Inferior parietal cortex (tissue), 1 donor: ENCODE data around the gene CD300LF.
A peak's percentile ranks its signal among the peaks of the same experiment; 100 is the strongest.

Experiments used
- DNase-seq: peaks from one replicate; pipeline ENCODE4 v3.0.0-alpha.2; 2016; ENCODE audit errors: extremely low spot score

CD300LF gene

DNA sequence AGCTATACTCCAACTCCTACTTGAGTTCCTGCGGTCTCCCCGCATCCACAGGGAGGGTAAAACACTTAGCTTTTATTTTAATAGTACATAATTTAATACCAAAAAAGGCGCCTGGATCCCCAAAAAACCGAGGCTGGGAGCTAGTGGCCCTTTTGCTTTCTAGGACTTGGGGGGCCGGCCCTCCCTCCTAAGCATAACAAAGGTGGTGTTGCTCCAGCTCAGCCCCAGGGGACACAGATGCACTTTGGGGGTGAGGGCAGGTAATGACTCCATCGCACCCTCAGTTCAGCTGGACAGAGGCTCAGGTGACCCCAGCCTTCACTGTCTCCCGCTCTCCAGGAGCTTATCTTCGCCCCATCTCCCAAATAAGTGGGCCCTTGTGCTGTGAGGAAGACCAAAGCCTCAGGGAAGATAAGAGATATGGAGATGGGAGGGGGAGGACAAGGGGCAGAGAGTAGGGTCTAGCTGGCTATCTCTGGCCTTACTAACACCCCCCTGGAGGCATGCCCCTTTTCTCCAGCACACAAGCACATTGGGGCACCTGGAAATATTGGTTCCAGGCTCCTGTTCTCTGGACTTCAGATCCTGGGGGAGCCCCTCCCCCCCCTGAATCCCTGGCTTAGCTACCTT lies 32.9 kb upstream of the CD300LF start:
- no peak for DNase-seq

DNA sequence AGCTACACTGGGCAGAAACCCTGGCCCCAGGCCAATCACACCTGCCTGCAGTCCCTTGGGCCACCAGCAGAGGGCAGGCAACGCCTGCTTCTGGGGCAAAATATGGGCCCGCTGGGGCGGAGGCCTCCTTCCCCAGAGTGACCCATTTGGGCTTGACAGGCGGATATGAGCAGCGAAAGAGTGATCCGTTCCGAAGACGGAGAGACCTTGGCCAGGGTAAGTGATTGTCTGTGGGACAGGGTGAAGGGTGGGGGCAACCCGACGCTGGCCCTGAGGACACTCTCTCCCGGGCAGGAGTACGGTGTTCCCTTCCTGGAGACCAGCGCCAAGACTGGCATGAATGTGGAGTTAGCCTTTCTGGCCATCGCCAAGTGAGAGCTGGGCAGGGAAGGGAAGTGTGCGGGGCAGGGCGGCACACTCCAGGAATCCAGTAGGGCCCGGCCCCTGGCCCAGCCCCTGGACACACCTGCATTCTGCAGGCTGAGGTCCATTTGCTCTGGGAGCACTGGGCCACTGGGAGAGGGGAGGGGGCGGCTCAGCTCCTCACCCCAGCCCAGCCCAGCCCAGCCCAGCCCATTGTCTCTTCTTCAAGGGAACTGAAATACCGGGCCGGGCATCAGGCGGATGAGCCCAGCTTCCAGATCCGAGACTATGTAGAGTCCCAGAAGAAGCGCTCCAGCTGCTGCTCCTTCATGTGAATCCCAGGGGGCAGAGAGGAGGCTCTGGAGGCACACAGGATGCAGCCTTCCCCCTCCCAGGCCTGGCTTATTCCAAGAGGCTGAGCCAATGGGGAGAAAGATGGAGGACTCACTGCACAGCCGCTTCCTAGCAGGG lies 32.2 kb upstream of the CD300LF start:
- DNase-seq: peak; percentile 83

DNA sequence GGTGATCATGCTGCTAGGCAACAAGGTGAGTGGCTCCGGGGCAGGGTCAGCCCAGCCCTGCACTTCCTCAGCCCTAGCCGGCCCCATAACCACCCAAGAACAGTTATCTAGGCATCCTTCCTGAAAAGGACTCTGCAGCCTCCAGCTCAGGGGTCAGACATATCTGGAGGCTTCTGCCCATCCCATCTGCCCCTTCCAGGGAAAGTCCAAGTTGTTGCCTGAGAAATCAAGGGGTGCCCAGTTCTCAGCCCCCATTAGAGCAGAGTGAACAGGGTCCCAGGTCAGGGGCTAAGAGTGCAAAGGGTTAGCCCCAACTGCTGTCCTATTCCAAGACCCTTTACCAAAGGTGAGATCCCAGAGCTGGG lies 31.6 kb upstream of the CD300LF start:
- DNase-seq: no peak

DNA sequence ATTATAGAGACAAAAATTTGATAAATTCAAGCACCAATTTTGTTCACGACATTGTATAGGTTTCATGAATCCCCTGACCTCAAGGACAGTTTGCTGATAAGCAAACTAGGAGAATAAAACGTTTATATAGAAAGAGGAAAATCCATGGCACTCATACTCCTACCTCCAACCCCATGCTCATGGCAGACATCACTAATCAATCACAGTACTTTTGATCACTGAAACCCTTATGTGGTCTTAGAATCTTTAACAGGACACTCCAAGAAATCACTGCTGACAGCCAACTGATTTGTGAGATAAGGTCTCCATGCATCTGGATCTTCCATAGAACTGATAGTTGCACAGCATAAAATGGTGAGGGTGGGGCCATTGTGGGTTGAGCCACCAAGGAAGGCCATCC lies 31.0 kb upstream of the CD300LF start:
- DNase-seq: no peak

DNA sequence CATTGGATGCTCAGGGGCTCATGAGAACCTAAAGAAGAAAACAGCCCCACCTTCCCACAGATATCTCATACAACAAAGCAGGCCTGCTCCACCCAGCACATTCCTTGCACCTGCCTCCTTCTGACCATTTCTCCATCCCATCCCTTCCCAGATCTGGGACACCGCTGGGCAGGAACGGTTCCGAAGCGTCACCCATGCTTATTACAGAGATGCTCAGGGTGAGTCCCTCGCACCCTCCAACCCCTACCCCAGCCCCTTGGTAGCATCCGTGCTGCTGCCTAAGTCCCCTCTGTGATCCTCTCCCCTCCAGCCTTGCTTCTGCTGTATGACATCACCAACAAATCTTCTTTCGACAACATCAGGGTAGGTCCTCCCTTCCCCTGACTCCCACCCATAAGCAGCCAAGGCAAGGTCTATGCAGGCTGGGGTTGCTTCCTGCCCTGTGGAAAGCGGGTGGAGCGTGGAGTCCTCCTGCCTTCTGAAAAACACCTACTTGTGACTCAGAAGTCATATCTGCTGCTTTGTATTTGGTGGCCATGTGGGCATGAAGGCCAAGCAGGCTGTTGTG lies 30.3 kb upstream of the CD300LF start:
- DNase-seq: no peak

DNA sequence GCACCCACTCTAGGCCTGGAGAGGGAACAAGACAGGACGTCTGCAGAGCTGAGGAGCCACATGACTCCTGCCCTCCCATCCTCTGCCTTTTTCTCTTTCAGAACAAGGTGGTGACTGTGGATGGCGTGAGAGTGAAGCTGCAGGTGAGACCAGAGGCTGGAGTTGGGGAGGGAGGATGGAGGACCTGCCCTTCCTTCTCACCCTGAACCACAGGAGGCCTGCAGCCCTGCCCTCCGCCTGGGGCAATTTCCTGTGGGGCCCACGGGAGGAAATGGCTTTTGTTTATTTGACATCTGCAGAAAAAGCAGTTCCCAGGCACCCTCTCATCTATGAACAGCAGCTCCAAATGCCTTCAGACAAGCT lies 29.4 kb upstream of the CD300LF start:
- DNase-seq: no peak

DNA sequence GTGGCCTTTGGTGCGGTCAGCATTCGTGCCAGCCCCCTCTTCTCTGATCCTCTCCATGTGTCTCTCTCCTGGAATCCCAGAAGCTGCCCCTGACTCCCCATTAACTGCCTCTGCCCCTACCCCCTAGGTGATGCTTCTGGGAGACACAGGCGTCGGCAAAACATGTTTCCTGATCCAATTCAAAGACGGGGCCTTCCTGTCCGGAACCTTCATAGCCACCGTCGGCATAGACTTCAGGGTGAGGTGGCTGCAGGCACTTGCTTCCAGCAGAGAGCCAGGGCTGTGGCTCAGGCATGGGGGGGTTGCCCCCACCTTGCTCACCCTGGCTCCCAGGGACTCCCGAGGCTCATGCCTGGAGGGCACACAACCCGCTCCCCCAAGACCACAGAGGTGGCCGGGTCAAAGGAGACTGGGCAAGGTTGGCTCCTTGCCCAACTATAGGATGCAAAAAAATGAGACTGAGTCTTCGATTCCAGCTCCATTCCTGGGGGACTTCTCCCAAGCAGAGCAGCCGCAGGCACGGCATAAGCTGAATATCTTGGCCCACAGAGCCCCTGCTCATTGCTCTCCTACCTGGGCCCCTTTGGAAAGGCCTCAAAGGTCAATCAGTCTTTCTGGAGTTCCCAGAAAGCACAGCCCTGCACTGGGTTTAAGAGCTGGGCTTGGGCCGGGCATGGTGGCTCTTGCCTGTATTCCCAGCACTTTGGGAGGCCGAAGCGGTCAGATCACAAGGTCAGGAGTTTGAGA lies 28.1 kb upstream of the CD300LF start:
- DNase-seq: no peak

DNA sequence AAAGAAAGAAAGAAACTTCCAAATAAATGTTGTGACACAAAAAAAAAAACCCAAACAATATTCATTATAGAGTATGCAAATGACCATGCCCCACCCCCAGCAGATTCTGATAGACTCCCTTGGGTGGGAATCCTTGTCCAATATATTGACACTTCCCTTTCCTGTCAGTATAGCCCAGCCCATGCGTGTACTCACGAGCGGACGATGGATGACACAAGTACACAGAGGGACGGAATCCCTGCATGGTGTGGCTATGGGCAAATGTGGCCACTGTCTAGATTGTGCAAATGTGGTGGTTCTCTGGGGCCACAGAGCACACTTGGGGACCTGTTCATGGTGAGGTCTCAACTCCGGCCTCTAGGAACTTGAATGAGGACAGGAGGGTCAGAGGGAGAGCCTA lies 27.4 kb upstream of the CD300LF start:
- no peak for DNase-seq

DNA sequence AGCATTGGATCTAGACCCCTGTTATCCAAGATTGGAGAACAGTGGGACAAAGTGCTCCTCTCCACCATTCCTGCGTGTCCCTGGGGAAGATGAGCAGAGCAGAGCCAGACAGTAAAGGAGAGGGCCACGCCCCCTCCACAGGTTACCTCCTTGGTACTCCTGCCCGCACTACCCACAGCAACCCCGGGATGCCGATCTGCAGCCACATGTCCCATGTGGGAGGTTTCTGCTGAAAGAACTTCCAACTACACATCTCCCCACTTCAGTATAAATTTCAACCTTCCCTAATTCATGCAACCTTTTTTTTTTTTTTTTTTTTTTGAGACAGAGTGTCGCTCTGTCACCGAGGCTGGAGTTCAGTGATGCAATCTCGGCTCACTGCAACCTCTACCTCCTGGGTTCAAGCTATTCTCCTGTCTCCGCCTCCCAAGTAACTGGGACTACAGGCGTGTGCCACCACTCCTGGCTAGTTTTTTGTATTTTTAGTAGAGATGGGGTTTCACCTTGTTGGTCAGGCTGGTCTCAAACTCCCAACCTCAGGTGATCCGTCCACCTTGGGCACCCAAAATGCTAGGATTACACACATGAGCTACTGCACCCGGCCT lies 26.6 kb upstream of the CD300LF start:
- DNase-seq: no peak

DNA sequence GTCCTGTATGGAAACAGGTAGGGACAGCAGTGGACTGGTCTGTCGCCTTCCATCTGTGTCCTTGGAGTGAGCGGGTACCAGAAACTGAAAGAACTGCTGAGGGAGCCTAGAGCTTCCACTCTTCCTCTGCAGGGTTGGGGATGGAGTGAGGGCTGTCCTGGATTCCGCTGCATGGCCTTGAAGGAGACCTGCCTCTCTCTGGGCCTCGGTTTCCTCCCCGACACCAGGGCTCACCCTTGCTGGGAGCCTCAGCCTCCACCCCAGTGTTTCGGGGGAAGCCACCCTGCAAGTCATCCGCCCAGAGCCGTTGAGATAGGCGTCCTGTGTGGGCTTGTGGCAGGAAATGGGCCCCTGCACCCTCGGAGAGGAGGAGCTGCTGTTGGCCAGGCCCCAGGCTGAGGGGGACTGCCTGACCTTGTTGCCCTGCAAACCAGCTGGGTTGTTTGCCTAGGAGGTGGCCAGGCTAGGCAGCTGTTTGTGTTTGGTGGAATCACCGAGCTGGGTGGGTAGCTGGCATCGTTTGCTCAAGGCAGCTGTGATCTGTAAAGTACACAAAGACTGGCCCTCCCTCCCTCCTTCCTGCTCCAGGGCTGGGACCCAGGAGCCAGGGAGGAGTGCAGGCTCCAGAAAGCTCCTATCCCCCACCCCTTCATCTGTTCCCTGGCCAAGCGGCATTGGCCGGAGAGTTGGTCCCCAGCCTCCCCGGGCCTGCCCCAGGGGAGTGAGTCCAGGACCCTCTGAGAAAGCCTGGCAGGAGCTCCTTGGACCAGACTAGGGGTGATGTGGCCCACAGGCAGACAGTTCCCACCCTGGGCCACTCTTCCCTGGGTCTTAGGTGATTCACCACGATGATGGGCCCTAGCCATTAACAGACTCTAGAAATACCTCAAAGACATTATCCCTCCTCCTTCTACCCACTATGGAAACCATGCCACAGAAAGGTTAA lies 25.6 kb upstream of the CD300LF start:
- DNase-seq: no peak

DNA sequence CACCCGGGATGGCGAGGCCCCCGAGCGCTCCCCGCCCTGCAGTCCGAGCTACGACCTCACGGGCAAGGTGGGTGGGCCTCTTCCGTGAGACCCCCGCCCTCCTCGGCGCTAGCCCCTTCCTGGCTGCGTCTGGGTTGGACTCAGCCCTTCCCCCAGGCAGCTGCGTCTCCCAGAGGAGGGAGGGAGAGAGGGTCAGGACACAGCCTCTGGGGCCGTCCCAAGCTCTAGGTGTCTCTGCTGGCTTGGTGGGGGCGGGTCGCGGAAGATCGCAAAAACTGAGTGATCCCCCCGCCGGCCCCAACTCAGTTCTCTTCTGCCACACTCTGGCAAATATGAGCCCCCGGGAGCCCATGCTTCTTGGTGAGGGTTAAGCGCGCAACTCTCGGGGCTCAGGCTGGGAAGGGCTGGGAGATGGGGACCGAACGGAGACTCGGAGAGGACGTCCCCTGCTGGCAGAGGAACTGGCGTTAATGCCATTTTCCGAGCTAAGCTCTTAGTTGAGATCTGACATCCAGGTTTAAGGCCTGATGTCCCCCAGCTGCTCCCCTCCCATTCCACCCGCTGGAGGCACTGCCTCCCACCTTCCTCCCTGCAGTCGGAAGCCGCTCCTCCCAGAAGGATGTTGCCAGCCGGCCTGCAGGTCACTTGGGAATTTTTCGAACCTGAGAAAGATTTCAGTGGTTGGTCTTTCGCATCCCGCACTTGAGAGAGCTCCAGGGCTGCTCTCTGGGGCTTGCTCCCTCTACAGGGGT lies 24.8 kb upstream of the CD300LF start:
- DNase-seq: no peak

DNA sequence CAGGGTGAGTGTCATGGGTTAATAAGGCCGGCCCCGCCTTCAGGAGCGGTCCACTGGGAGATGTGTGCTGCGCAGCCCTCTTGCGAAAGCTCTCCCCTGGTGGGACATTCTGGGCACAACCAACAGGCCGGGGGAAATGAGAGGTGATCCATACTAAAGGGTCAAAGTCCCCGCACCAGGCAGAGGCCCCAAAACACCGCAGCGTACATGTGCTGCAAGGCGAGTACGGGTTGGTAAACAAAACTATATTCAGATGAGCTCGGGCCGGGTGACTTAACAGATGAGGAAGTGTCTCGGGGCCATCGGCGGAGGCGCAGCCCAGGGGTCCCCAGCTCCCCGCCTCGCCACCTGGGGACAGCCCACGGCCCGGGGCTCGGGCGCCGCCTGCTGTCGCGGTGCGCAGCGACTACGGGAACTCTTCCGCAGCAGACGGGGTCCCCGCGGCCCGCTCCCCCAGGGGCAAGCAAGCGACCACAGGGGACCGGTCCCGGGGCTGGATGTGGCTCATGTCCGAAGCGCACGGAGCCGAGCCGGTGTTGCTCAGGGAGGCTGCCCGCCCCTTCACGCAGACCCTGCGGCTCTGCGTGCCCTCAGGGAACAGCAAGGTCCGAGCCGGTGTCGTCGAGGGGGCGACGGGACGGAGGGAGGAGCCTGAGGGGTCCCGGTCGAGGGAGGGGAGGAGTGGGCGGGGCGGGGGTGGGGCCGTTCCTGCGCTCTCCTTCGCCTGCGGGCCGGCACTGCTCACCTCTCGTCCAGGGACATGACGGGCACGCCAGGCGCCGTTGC lies 24.0 kb upstream of the CD300LF start, which contains the start of gene RAB37:
Gene RAB37, plus strand, starts transcription at position 744 of the 786 bp plus-strand sequence. Its CDS starts 17 bp downstream, at position 761.
- no peak for DNase-seq

DNA sequence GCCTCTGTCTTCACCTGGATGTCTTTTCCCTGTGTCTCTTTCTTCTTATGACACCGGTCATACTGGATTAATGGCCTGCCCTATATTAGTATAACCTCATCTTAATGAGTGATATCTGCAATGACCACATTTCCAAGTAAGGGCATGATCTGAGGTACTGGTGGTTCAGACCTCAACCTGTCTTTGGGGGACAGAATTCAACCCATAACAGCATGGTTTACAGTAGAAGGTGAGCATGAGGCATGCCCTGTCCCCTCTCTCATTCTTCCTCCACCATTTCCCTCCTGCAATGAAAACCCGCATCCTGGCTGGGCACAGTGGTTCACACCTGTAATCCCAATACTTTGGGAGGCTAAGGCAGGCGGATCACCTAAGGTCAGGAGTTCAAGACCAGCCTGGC lies 21.5 kb upstream of the CD300LF start:
- DNase-seq: no peak

DNA sequence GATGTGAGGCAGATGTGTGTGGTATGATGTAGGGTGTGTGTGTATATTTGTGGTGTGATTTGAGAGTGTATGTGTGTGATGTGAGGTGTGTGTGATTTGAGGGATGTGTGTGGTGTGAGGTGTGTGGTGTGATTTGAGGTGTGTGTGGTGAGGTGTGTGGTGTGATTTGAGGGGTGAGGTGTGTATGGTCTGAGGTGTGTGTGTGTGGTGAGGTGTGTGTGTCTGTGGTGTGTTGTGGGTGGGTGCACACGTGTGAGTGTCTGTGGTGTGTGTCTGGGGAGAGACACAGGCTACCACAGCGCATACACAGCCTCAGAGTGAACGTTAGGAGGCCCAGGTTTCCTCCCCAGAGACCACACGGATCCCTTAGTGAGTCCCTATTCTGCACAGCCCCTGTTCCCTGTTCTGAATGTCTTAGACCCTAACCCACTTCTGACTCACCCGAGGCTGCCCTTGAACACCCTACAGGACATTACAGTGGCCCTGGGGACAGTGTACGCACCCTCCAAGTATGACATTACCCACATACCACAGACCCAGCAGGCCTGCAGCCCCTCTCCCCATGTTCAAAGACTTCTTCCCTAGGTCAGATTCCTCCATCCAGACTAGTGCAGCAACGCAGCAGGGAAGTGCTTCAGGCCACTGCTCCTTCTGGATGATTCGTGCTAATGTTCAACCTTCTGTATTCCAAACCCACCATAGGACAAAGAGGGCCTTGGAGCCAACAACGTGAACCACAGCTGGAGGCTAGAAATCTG lies 20.8 kb upstream of the CD300LF start:
- DNase-seq: no peak

DNA sequence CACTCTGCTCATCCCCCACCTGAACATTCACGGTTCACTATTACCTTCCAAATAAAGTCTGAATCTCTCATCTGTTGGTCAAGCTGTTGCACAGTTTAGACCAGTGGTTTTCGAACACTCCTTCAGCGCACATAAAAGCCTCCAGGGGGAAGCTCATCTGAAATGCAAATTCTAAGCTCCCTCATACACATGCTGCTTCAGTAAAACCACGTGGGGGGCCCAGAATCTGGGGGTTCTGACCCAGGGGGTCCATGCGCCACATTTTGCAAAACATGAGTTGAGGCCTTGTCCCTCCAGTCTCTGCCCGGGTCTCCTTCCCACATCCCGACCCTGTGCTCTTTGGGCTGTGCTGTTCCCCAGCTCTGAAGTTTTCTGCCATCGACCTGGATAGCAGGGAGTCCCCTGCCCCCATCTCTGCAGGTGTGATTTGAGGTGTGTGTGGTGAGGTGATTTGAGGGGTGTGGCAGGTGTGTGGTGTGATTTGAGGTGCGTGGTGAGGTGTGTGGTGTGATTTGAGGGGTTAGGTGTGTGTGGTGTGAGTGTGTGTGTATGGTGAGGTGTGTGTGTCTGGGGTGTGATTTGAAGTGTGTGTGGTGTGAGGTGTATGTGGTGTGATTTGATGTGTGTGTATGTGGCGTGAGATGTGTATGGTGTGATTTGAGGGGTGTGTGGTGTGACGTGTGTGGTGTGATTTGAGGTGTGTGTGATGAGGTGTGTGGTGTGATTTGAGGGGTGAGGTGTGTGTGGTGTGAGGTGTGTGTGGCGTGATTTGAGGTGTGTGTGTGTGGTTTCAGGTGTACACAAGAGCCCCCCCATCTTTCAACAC lies 19.5 kb upstream of the CD300LF start:
- DNase-seq: no peak

DNA sequence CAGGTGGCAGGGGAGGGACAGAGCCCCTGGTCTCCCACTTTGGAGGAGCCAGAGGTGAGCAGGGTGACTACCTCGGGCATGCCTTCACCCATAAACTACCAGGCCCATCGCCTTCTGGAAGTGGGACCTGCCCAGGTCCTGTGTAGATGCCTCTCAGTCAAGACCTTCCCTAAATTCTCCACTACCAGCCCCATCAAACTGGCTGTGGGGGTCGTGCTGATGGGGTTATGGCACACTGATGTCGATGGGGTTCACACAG lies 18.6 kb upstream of the CD300LF start:
- DNase-seq: no peak

DNA sequence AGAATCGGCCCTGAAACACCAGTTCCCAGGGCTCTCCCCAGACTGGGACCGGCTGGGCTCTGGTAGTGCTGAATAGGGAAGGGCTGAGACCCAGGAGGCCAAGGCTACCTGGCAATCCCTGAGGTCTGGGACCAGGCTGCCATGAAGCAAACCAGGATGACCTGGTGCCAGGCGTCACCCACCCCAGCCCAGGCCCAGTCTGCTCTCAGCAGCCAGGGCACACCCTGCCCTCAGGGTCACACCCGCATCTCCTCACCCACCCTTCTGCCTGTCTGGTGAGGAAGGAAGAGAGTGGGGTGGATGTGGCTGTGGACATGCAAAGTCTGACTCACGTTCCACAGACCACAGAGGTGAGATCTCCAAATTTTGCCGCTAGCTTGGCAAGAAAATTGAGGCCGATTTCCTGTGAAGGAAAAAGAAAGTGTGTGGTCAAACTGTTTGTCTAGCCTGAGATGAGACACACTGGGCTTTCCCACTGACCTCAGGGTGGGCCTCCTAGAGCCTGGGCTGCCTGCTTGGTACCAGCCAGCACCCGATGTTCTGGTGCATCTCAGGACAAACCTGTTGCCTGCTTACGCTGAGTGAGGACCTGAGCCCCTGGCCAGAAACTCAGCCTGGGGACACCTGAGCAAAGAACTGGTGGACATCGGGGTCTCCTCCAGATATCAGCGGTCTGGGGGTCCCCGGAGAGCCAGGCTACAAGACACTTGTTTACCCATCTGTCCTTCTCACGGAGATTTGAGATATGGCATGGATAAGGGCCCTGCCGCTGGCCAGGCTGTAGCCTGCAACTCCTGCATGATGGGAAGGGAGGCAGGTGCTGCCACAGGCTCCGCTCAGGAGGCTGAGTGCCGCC lies 18.0 kb upstream of the CD300LF start:
- DNase-seq: no peak
